Cerebellar cortex (tissue), 1 donor: Measurements from ENCODE around the gene NPAS2.

ENCODE experiments used
- DNase-seq: peaks from one replicate; pipeline ENCODE4 v3.0.0-alpha.2; 2015; ENCODE audit warnings: low spot score

NPAS2 gene

GRCh38 chr2:100905132-100905805 is 85.3 kb downstream of the NPAS2 start:
- DNase-seq, result no peak

- no peak for DNase-seq
Measured at GRCh38 chr2:100906131-100906530, 86.2 kb downstream of the NPAS2 start.

DNA sequence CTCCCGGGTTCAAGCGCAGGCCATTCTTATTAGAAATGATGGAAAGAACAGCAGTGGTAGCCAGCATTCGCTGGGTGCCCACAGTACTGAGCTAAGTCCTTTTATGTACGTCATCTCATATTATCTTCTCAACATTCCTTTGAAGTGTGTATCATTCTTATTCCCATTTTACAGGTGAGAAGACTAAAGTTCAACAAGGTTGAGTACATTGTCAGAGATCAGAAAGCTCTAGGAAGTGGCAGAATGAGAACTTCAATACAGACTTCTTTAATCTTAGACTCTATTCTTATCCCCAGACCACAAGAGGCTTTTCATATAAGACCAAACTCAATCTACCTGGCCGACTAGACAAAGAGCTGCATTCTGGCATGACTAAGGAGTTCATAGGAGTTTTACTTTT is 86.7 kb downstream of the NPAS2 start:
- no peak for DNase-seq

DNA sequence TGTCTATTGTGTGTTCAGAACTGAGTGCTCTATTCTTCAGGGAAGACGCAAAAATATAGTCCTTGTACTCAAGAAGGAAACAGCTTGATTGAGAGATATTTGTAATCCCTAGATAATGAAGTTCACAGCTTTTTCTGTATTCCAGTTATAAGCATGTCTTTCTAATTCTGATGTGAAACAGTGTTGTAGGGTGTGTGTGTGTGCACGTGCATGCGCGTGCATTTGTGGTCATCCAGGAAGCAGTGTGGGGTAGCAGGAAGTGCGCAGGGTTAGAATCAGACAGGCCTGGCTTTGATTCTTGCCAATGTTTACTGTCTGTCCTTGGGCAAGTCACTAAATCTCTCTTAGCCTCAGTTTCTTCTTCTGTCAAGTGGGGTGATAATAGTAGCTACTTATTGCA is 87.9 kb downstream of the NPAS2 start:
- no peak for DNase-seq

DNA sequence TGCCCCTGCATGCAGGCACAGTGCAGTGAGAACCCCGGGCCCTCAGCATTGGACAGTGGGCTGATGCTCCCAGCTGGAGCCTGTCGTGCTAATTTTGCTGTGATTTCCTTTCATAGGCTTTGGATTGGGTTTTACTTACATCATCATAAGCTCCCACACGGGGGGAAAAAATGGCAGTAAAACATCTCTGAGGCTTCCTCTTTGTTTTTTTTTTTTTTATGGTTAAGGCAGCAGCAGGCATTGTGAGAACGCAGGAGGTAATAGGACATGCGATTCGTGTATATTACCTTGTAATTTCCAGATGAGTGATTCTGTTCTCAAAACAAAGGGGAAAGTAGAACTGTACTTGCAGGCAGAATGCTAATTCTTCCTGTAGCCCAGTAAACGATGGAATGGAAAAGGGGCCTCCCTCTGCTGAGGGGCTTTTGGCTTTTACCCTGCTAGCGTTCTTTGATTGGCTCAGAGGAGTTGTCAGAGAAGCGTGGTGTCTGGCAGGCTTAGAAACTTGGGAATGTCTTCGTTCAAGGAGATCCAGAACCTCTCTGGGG is 89.7 kb downstream of the NPAS2 start:
- no peak for DNase-seq

DNA sequence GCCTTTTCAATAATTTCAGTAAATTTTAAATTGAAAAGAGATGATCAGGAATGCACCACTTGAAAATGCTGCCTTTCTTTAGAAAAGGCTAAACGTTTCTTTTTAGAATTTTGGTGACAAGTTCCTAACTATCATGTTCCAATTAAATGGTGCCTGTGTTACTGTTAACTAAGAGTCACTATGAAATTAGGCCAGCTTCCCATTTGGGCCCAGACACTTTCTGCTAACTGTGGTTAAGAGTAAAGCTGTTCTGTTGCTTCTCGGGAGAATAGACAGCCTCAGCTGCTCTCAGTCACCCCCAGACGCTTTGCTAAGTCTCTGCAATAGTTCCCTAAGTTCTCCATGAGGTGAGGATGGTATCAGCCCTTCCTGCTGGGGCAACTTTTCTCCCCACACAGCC is 90.2 kb downstream of the NPAS2 start:
- DNase-seq, result no peak

DNA sequence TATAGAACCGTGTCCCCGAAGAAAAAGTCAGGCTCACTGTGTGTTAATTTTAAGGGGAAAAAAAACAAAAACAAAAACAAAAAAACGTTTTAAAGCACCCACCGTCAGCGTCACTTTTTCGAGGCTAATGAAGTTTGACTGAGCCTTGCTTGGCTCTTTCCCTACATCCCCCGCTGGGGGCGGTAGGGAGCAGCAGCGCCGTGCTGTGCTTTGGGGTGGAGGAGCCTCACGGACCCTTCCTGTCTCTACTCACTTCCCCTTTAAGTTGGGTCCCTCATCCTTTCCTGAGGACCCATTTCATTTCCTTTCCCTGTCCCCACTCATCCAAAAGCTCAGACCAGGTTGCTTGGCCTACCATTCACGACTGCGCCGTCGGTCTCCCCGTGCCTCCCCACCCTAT is 99.4 kb downstream of the NPAS2 start:
- DNase-seq, result no peak

- DNase-seq, result no peak
Measured at GRCh38 chr2:100921685-100922161, 101.8 kb downstream of the NPAS2 start.

- no peak for DNase-seq
Measured at GRCh38 chr2:100923461-100924060, 103.6 kb downstream of the NPAS2 start.

- DNase-seq, result no peak
Measured at GRCh38 chr2:100924122-100924519, 104.2 kb downstream of the NPAS2 start.

DNA sequence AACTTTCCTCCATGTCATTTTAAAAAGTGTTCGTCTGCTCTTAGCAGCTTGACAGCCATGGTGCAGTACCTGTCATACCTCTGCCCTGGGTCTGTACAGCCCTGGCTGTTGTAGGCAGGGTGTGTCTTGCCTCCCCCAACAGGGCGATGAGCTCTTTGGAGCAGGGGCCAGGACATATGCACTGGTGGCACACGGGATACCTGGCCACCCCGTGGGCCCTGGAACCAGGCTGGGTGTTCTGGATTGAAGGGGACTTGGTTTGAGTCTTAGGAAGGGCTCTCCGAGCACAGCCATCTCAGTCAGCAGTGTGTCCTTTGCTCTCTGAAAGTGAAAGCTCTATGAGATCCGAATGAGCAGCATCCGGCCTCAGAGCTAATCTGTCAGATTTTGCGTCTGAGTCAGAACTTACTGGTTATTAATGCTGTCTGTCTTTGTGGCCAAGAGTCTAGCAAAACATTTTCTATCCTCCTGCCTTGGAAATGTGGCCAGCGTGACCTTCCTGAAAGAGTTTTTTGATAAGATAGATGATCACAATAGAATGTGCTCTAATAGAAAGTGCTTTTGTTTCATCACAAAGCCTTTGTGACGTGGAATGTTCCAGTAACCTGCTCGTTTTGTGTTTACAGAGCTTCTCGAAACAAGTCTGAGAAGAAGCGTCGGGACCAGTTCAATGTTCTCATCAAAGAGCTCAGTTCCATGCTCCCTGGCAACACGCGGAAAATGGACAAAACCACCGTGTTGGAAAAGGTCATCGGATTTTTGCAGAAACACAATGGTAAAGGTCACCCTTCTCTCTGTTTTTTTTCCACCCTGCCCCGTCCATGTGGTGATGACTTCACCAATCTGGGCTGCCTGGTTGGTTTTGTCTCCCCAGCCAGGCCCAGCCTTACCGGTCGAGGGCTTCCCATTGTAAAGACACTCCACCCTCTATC is 104.8 kb downstream of the NPAS2 start:
- no peak for DNase-seq

- DNase-seq, result no peak
Measured at GRCh38 chr2:100928235-100928634, 108.3 kb downstream of the NPAS2 start.

DNA sequence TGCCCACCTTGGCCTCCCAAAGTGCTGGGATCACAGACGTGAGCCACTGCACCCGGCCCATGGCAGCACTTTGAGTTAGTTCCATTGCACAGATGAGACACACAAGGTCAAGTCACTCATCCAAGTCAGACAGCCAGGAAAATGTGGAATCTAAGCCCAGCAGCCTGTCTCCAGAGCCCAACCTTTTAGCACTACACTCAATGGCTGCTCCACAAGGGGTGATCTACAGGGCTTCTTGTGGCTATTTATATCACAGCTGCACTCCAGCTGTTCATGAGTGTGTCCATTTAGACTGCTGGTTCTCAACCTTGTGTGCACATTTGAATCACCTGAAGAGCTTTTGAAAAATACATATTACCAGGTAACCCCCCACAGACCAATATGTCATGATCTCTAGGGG is 109.2 kb downstream of the NPAS2 start:
- DNase-seq, result no peak

GRCh38 chr2:100934504-100935371 is 114.8 kb downstream of the NPAS2 start:
- DNase-seq, result no peak

GRCh38 chr2:100935372-100935752 is 115.4 kb downstream of the NPAS2 start:
- no peak for DNase-seq

- DNase-seq, result no peak
Measured at GRCh38 chr2:100936070-100936741, 116.3 kb downstream of the NPAS2 start.

GRCh38 chr2:100936972-100937542 is 117.1 kb downstream of the NPAS2 start:
- DNase-seq, result no peak

DNA sequence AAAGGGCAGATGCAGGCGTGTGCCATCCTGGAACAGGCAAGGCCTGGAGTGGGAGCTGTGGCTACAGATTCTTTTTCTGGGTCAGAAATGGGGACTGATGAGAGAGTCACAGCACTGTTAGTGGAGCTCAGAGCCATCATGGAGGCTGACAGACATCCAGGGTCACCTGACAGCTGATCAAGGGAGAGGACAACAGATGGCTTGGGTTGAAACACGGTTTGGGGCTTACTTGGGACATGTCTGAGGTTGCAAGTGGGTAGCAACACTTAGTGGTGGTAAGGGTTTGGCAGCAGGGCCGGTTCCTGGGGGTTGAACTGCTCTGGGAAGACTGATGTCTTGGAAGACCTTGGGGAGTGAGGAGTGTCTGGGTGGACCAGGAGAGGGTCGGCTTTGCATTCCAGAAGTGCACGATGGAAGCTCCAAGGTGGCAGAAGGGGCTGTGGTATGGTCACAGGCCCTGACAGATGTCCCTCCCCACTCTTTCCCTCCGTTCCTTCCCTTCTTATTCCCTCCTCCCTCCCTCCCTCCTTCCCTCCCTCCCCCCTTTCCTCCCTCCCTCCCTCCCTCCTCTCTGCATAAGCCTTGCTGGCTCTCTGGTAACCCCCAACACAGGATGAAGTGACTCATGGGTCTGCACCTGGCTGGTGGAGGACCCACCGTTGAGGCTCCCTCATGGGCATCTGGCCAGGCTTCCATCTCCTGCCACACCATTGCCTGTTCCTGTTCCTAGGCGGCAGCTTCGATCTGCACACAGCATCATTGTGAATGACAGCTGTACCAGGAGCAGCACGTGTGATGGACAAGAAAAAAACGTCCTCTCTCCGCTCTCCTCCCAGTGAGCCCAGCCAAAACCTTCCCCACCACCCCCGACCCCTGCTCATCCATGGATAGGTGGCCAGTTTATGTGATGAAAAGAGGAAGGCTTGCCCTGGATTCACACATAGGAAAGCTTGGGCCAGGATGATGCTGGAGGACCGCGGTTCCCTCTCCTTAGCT is 118.4 kb downstream of the NPAS2 start:
- DNase-seq, result no peak

DNA sequence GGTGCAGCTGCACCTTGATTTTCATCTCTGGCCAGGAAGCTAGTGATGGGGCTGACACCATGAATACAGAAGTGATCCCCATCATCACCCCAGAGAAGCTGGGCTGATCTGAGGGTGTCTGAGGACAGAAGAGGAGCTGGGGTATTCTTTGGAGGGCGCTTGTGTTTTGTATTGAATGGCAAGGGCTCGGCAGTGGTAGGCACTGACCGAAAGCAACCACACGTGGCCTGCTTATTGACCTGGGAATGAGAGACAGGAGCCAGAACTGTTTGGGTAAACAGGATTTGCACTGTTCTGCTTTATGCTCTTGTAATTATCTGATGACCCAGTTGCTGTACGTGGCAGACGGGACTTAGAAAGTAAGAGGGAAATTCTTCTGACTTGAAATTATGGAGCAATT is 119.5 kb downstream of the NPAS2 start:
- no peak for DNase-seq
